Activated CD4-positive, alpha-beta memory T cell treated with anti-CD3 and anti-CD28 coated beads for 36 hours (primary cell): ENCODE measurements around the gene ZC2HC1B. TPM values are rescaled to one million over a fixed set of nuclear protein-coding genes. Genes with fewer than 3 reads are reported as not detected.
A peak's percentile ranks its signal among the peaks of the same experiment; 100 is the strongest.
"Not testable (repeated sequence)": the region's sequence is repeated elsewhere in the genome, so short reads cannot be mapped to it uniquely, and the experiment has no call there.

Source experiments
- CTCF ChIA-PET: fragments of 350-600 bp; sonication (Branson Sonifier 250); formaldehyde crosslinking; loops from one replicate; lab custom pipeline; 2021; ENCODE audit warnings: antibody characterized with exemption, inconsistent platforms; lab: Charles Lee
- POLR2A ChIA-PET: fragments of 350-600 bp; sonication (Branson Sonifier 250); formaldehyde crosslinking; loops from one replicate; lab custom pipeline; 2021; ENCODE audit warnings: antibody characterized with exemption; lab: Charles Lee
- DNase-seq: peaks from one replicate; pipeline ENCODE4 v3.0.0-alpha.2; 2020
- H3K27ac Mint-ChIP-seq: one replicate; pipeline ENCODE4 v1.8.0; 2021; ENCODE audit warnings: mixed read lengths
- H3K27me3 Mint-ChIP-seq: one replicate; pipeline ENCODE4 v1.8.0; 2021; ENCODE audit warnings: mixed read lengths
- H3K36me3 Mint-ChIP-seq: one replicate; pipeline ENCODE4 v1.8.0; 2021; ENCODE audit warnings: mixed read lengths
- H3K4me1 Mint-ChIP-seq: one replicate; pipeline ENCODE4 v1.8.0; 2021; ENCODE audit warnings: low read depth, mixed read lengths
- H3K4me3 Mint-ChIP-seq: one replicate; pipeline ENCODE4 v1.8.0; 2021; ENCODE audit warnings: mild to moderate bottlenecking, mixed read lengths
- H3K9me3 Mint-ChIP-seq: one replicate; pipeline ENCODE4 v1.8.0; 2021; ENCODE audit warnings: mixed read lengths
- intact Hi-C: fragments of 100-400 bp; cut with micrococcal nuclease; formaldehyde crosslinking; loops from one replicate; pipeline ENCODE4 v1.15.1; 2023
- total RNA-seq, 2 experiments: library from RNA; stranded (reverse); gene quantifications; one replicate each; pipeline ENCODE4 v1.2.3, GENCODE V29; 2021

Gene ZC2HC1B
- total RNA-seq, 2 experiments from 2014 or later, result 0.24 TPM; not detected in 1

- POLR2A ChIA-PET, result interaction anchor here (0.7 to 2.1 kb wide), 13 partner anchors 14 to 393 kb away, joined by 3 to 15 read pairs (median 4); partner anchors contain the start of genes ADAT2, PEX3 and SF3B5
- H3K9me3 Mint-ChIP-seq, result no peaks in the 10 kb centered on the region
- H3K4me1 Mint-ChIP-seq, result peaks cover 25% of the 10 kb centered on the region
- CTCF ChIA-PET, result interaction anchor here (0.6 to 3.9 kb wide), 11 partner anchors 17 to 334 kb away, joined by 3 to 33 read pairs (median 4); no protein-coding TSS in a partner anchor
- H3K27ac Mint-ChIP-seq, result peak within 1 kb of the TSS; percentile 93
- peaks cover 28% of the 10 kb centered on the region for H3K36me3 Mint-ChIP-seq
- H3K4me3 Mint-ChIP-seq, result peak within 1 kb of the TSS; percentile 93
- H3K27me3 Mint-ChIP-seq, result no peaks in the 10 kb centered on the region
- intact Hi-C loops, result loop anchor here (1.0 to 2.0 kb wide), 5 partner anchors 37 to 332 kb away; partner anchors contain the start of genes FUCA2 and SF3B5
- peak; percentile 96 for DNase-seq
These were observed 21.2 kb upstream of the ZC2HC1B start, which contains the start of gene LTV1 for GRCh38 chr6:143842902-143843676. LTV1 (plus strand) TSS chr6:143843338; CDS start chr6:143843478, 140 bp downstream.

- CTCF ChIA-PET, result interaction anchor here (0.8 to 3.9 kb wide), 10 partner anchors 66 to 334 kb away, joined by 3 to 33 read pairs (median 4); no protein-coding TSS in a partner anchor
- H3K27ac Mint-ChIP-seq, result peak overlapping the region; percentile 93
- H3K4me3 Mint-ChIP-seq, result peak overlapping the region; percentile 93
- intact Hi-C loops, result loop anchor here (1.0 to 2.0 kb wide), 4 partner anchors 221 to 332 kb away; partner anchors contain the start of genes FUCA2 and SF3B5
- H3K27me3 Mint-ChIP-seq, result no peaks in the 10 kb centered on the region
- peaks cover 28% of the 10 kb centered on the region for H3K4me1 Mint-ChIP-seq
- H3K36me3 Mint-ChIP-seq, result peaks cover 33% of the 10 kb centered on the region
- DNase-seq, result no peak
- POLR2A ChIA-PET, result interaction anchor here (0.7 to 2.1 kb wide), 11 partner anchors 20 to 393 kb away, joined by 3 to 15 read pairs (median 4); partner anchors contain the start of genes ADAT2, PEX3 and SF3B5
- no peaks in the 10 kb centered on the region for H3K9me3 Mint-ChIP-seq
These were observed 20.6 kb upstream of the ZC2HC1B start for GRCh38 chr6:143843677-143843999.

- Mint-ChIP-seq H3K4me3 (peak overlapping the region; percentile 93), H3K36me3 (peaks cover 36% of the 10 kb centered on the region), H3K27me3 (no peaks in the 10 kb centered on the region), H3K27ac (peak overlapping the region; percentile 93), H3K9me3 (no peaks in the 10 kb centered on the region), H3K4me1 (peaks cover 29% of the 10 kb centered on the region)
- intact Hi-C loops, result no loop called here
- DNase-seq, result no peak
- POLR2A ChIA-PET, result interaction anchor here (0.6 to 2.1 kb wide), 9 partner anchors 12 to 393 kb away, joined by 3 to 15 read pairs (median 4); partner anchors contain the start of genes ADAT2 and PEX3
- CTCF ChIA-PET, result interaction anchor here (0.7 to 3.9 kb wide), 8 partner anchors 11 to 335 kb away, joined by 3 to 33 read pairs (median 4); no protein-coding TSS in a partner anchor
These were observed 20.3 kb upstream of the ZC2HC1B start for GRCh38 chr6:143844006-143844405.

- Mint-ChIP-seq H3K27me3 (no peaks in the 10 kb centered on the region), H3K9me3 (no peaks in the 10 kb centered on the region), H3K27ac (no peak overlapping the region), H3K36me3 (peaks cover 47% of the 10 kb centered on the region), H3K4me1 (peaks cover 32% of the 10 kb centered on the region), H3K4me3 (peak overlapping the region; percentile 17)
- intact Hi-C loops, result no loop called here
- ChIA-PET POLR2A (no interaction called here), CTCF (interaction anchor here (0.8 to 3.9 kb wide), 3 partner anchors 18 to 269 kb away, joined by 3 to 33 read pairs (median 20); no protein-coding TSS in a partner anchor)
- DNase-seq, result no peak
These were observed 19.2 kb upstream of the ZC2HC1B start for GRCh38 chr6:143845033-143845432.

GRCh38 chr6:143851706-143852105, 12.6 kb upstream of the ZC2HC1B start:
- H3K9me3 Mint-ChIP-seq, H3K27ac Mint-ChIP-seq, intact Hi-C loops, POLR2A ChIA-PET, H3K4me3 Mint-ChIP-seq, H3K27me3 Mint-ChIP-seq, CTCF ChIA-PET, DNase-seq: not testable (repeated sequence)
- Mint-ChIP-seq H3K36me3 (peaks cover 94% of the 10 kb centered on the region), H3K4me1 (peaks cover 30% of the 10 kb centered on the region)

GRCh38 chr6:143855057-143855456, 9.2 kb upstream of the ZC2HC1B start:
- H3K27ac Mint-ChIP-seq, intact Hi-C loops, H3K27me3 Mint-ChIP-seq, POLR2A ChIA-PET, DNase-seq, H3K9me3 Mint-ChIP-seq, H3K4me3 Mint-ChIP-seq: not testable (repeated sequence)
- peaks cover 30% of the 10 kb centered on the region for H3K4me1 Mint-ChIP-seq
- H3K36me3 Mint-ChIP-seq, result peaks cover 90% of the 10 kb centered on the region
- CTCF ChIA-PET, result interaction anchor here (0.6 kb wide), 1 partner anchor 11 kb away, joined by 3 read pairs; no protein-coding TSS in a partner anchor

- CTCF ChIA-PET, DNase-seq, H3K4me3 Mint-ChIP-seq, POLR2A ChIA-PET, H3K27ac Mint-ChIP-seq, H3K9me3 Mint-ChIP-seq, H3K27me3 Mint-ChIP-seq, intact Hi-C loops: not testable (repeated sequence)
- H3K36me3 Mint-ChIP-seq, result peaks cover 84% of the 10 kb centered on the region
- H3K4me1 Mint-ChIP-seq, result peaks cover 28% of the 10 kb centered on the region
These were observed 7.5 kb upstream of the ZC2HC1B start for GRCh38 chr6:143856762-143857161.

- Mint-ChIP-seq H3K27me3 (no peaks in the 10 kb centered on the region), H3K4me3 (no peak overlapping the region), H3K27ac (no peak overlapping the region), H3K4me1 (peaks cover 23% of the 10 kb centered on the region), H3K36me3 (peaks cover 79% of the 10 kb centered on the region), H3K9me3 (peaks cover 5% of the 10 kb centered on the region)
- intact Hi-C loops, result no loop called here
- POLR2A ChIA-PET, result no interaction called here
- no peak for DNase-seq
- CTCF ChIA-PET, result no interaction called here
These were observed 6.6 kb upstream of the ZC2HC1B start for GRCh38 chr6:143857651-143858050.

GRCh38 chr6:143859891-143860660, 4.2 kb upstream of the ZC2HC1B start:
- Mint-ChIP-seq H3K4me3 (no peak overlapping the region), H3K27ac (no peak overlapping the region), H3K4me1 (peaks cover 7% of the 10 kb centered on the region), H3K36me3 (peaks cover 72% of the 10 kb centered on the region), H3K27me3 (no peaks in the 10 kb centered on the region), H3K9me3 (peaks cover 5% of the 10 kb centered on the region)
- DNase-seq, result no peak
- CTCF ChIA-PET, result interaction anchor here (0.6 to 2.8 kb wide), 7 partner anchors 17 to 1035 kb away, joined by 3 to 8 read pairs (median 3); partner anchors contain the start of gene LTV1
- POLR2A ChIA-PET, result no interaction called here
- intact Hi-C loops, result no loop called here

- peaks cover 50% of the 10 kb centered on the region for H3K36me3 Mint-ChIP-seq
These were observed 503 bp upstream of the ZC2HC1B start for GRCh38 chr6:143863771-143864170.

GRCh38 chr6:143867236-143867635, 3.0 kb downstream of the ZC2HC1B start:
- ChIA-PET POLR2A (no interaction called here), CTCF (no interaction called here)
- no peak for DNase-seq
- intact Hi-C loops, result no loop called here
- H3K27me3 Mint-ChIP-seq, result no peaks in the 10 kb centered on the region
- no peak overlapping the region for H3K27ac Mint-ChIP-seq
- no peak overlapping the region for H3K4me3 Mint-ChIP-seq
- H3K9me3 Mint-ChIP-seq, result no peaks in the 10 kb centered on the region
- H3K36me3 Mint-ChIP-seq, result peaks cover 32% of the 10 kb centered on the region
- H3K4me1 Mint-ChIP-seq, result peaks cover 5% of the 10 kb centered on the region

More at GRCh38 chr6:143863771-143864170, 503 bp upstream of the ZC2HC1B start:
- no peak overlapping the region for H3K27ac Mint-ChIP-seq
- intact Hi-C loops, result no loop called here
- H3K4me1 Mint-ChIP-seq, result no peaks in the 10 kb centered on the region
- ChIA-PET CTCF (interaction anchor here (0.6 kb wide), 1 partner anchor 19 kb away, joined by 3 read pairs; no protein-coding TSS in a partner anchor), POLR2A (interaction anchor here (0.8 kb wide), 1 partner anchor 20 kb away, joined by 3 read pairs; no protein-coding TSS in a partner anchor)
- no peak overlapping the region for H3K4me3 Mint-ChIP-seq
- no peak for DNase-seq
- H3K27me3 Mint-ChIP-seq, result no peaks in the 10 kb centered on the region
- H3K9me3 Mint-ChIP-seq, result no peaks in the 10 kb centered on the region
